GM18867 (cell line): Measurements from ENCODE around the gene IGF1R.

Experiments used
- ATAC-seq: cut with Tn5 transposase; IDR thresholded peaks from one replicate; pipeline ENCODE4 v1.9.1; 2021; ENCODE audit warnings: mild to moderate bottlenecking, moderate library complexity; ENCODE audit not compliant: unreplicated experiment

The IGF1R gene

GRCh38 chr15:98854496-98854895 lies 206.2 kb downstream of the IGF1R start:
- ATAC-seq, result no peak

- ATAC-seq, result no peak
Observed at GRCh38 chr15:98855067-98855814, 206.9 kb downstream of the IGF1R start.

GRCh38 chr15:98855815-98856531 lies 207.6 kb downstream of the IGF1R start:
- ATAC-seq, result no peak

- no peak for ATAC-seq
Observed at GRCh38 chr15:98856532-98856907, 208.2 kb downstream of the IGF1R start.

- ATAC-seq, result no peak
Observed at GRCh38 chr15:98858610-98859023, 210.3 kb downstream of the IGF1R start.

GRCh38 chr15:98859149-98859548 lies 210.8 kb downstream of the IGF1R start:
- no peak for ATAC-seq

GRCh38 chr15:98860281-98861041 lies 212.1 kb downstream of the IGF1R start:
- ATAC-seq, result no peak

- no peak for ATAC-seq
Observed at GRCh38 chr15:98861188-98861587, 212.8 kb downstream of the IGF1R start.

GRCh38 chr15:98863983-98864382 lies 215.6 kb downstream of the IGF1R start:
- ATAC-seq, result no peak

GRCh38 chr15:98865397-98866339 lies 217.3 kb downstream of the IGF1R start:
- ATAC-seq, result peak; percentile 95

- ATAC-seq, result no peak
Observed at GRCh38 chr15:98866511-98866910, 218.2 kb downstream of the IGF1R start.

GRCh38 chr15:98868564-98868963 lies 220.2 kb downstream of the IGF1R start:
- no peak for ATAC-seq

- ATAC-seq, result no peak
Observed at GRCh38 chr15:98870788-98871187, 222.4 kb downstream of the IGF1R start.

- no peak for ATAC-seq
Observed at GRCh38 chr15:98872774-98873173, 224.4 kb downstream of the IGF1R start.

GRCh38 chr15:98873441-98874218 lies 225.3 kb downstream of the IGF1R start:
- ATAC-seq, result no peak

- no peak for ATAC-seq
Observed at GRCh38 chr15:98874370-98874769, 226.0 kb downstream of the IGF1R start.

- no peak for ATAC-seq
Observed at GRCh38 chr15:98874773-98875172, 226.4 kb downstream of the IGF1R start.

GRCh38 chr15:98875309-98875708 lies 227.0 kb downstream of the IGF1R start:
- ATAC-seq, result no peak

GRCh38 chr15:98876451-98877369 lies 228.4 kb downstream of the IGF1R start:
- no peak for ATAC-seq
